H1 (cell line): Measurements from ENCODE around the gene SORCS3. TPM values are rescaled to one million over a fixed set of nuclear protein-coding genes. Genes with fewer than 3 reads are reported as not detected.

ENCODE experiments used
- CTCF ChIA-PET: fragments of 300-600 bp; sonication (Branson Sonifier 250); formaldehyde crosslinking; loops from one replicate; lab custom pipeline; 2021; ENCODE audit not compliant: partially characterized antibody; lab: Charles Lee
- POLR2A ChIA-PET: fragments of 300-600 bp; sonication (Branson Sonifier 250); formaldehyde crosslinking; loops from one replicate; lab custom pipeline; 2021; ENCODE audit warnings: inconsistent platforms; ENCODE audit not compliant: partially characterized antibody; lab: Charles Lee
- DNase-seq, 2 experiments: peaks; one replicate each; pipeline versions ENCODE4 v3.0.0 to v3.0.0-alpha.2; 2010 to 2022; ENCODE audit warnings: low spot score in 2 of 2, low read depth in 1 of 2, mixed read lengths in 1 of 2
- FAIRE-seq: peaks from 2 replicates; lab custom pipeline; 2011; peaks lifted over from hg19 to GRCh38; lab: Jason Lieb, UNC
- H2AFZ ChIP-seq: 2 replicates; pipeline ENCODE4 v1.8.1; 2012; ENCODE audit warnings: low read length, inconsistent platforms
- H2AK5ac ChIP-seq: 2 replicates; pipeline ENCODE4 v1.6.1; 2013; ENCODE audit warnings: low read depth, low read length
- H2BK120ac ChIP-seq: replicated peaks from 2 replicates; pipeline ENCODE3; 2013; ENCODE audit warnings: low read depth, low read length, inconsistent platforms
- H2BK12ac ChIP-seq: 2 replicates; pipeline ENCODE4 v1.6.1; 2013; ENCODE audit warnings: low read depth, low read length
- H2BK15ac ChIP-seq: 2 replicates; pipeline ENCODE4 v1.6.1; 2013; ENCODE audit warnings: low read length
- H2BK20ac ChIP-seq: 2 replicates; pipeline ENCODE4 v1.6.1; 2013; ENCODE audit warnings: low read length
- H2BK5ac ChIP-seq: 2 replicates; pipeline ENCODE4 v1.6.1; 2013; ENCODE audit warnings: low read depth, low read length
- H3K14ac ChIP-seq: 2 replicates; pipeline ENCODE4 v1.6.1; 2013; ENCODE audit warnings: inconsistent platforms; ENCODE audit not compliant: insufficient read length
- H3K18ac ChIP-seq: 2 replicates; pipeline ENCODE4 v1.6.1; 2013; ENCODE audit warnings: low read length; ENCODE audit errors: extremely low read depth
- H3K23ac ChIP-seq: 2 replicates; pipeline ENCODE4 v1.6.1; 2013; ENCODE audit warnings: inconsistent platforms; ENCODE audit not compliant: insufficient read length
- H3K23me2 ChIP-seq: 2 replicates; pipeline ENCODE4 v1.6.1; 2013; ENCODE audit warnings: low read depth, low read length
- H3K27ac ChIP-seq: 2 replicates; pipeline ENCODE4 v1.6.1; 2011; ENCODE audit warnings: low read depth, low read length, inconsistent platforms
- H3K27me3 ChIP-seq, 4 experiments: replicated peaks in 1 of 4; 1 replicate in 1 of 4; 2 replicates in 3 of 4; pipeline versions ENCODE4 v1.6.1 to v1.8.1; 2011 to 2013; ENCODE audit warnings: low read length in 3 of 4, mild to moderate bottlenecking in 3 of 4, inconsistent platforms in 2 of 4, mixed read lengths in 2 of 4, moderate library complexity in 1 of 4; ENCODE audit not compliant: control insufficient read depth in 3 of 4, insufficient read depth in 3 of 4; ENCODE audit errors: extremely low read depth in 1 of 4
- H3K36me3 ChIP-seq, 4 experiments: 2 replicates each; pipeline versions ENCODE4 v1.6.1 to v1.8.1; 2011 to 2013; ENCODE audit warnings: mild to moderate bottlenecking in 4 of 4, low read length in 3 of 4, moderate library complexity in 2 of 4, control low read depth in 1 of 4, inconsistent platforms in 1 of 4; ENCODE audit not compliant: insufficient read depth in 4 of 4, control insufficient read depth in 2 of 4
- H3K4ac ChIP-seq: replicated peaks from 2 replicates; pipeline ENCODE3; 2013; ENCODE audit warnings: low read length, low read depth, mixed read lengths, inconsistent platforms; ENCODE audit not compliant: insufficient read length
- H3K4me1 ChIP-seq, 4 experiments: replicated peaks in 1 of 4; 1 replicate in 1 of 4; 2 replicates in 3 of 4; pipeline versions ENCODE4 v1.6.1 to v1.8.1; 2011 to 2013; ENCODE audit warnings: low read length in 3 of 4, inconsistent platforms in 2 of 4, mixed read lengths in 1 of 4; ENCODE audit not compliant: insufficient read depth in 4 of 4, control insufficient read depth in 3 of 4
- H3K4me2 ChIP-seq, 2 experiments: 2 replicates each; pipeline versions ENCODE4 v1.6.1 to v1.8.1; 2011 to 2013; ENCODE audit warnings: low read depth in 2 of 2, low read length in 2 of 2, control low read depth in 1 of 2, inconsistent platforms in 1 of 2, mild to moderate bottlenecking in 1 of 2; ENCODE audit not compliant: insufficient read depth in 1 of 2
- H3K4me3 ChIP-seq, 4 experiments: fragments of 200-600, 300-600 bp in 1 of 4; sonication (generic), shearing (Covaris generic), sonication (Bioruptor Twin) in 1 of 4; 2 replicates each; pipeline versions ENCODE4 v1.5.1 to v1.8.1; 2011 to 2016; ENCODE audit warnings: low read length in 4 of 4, low read depth in 3 of 4, control low read depth in 2 of 4, inconsistent platforms in 2 of 4, mild to moderate bottlenecking in 2 of 4, mixed read lengths in 1 of 4, moderate library complexity in 1 of 4; ENCODE audit not compliant: insufficient read depth in 2 of 4; ENCODE audit errors: extremely low read depth in 1 of 4
- H3K56ac ChIP-seq: replicated peaks from 2 replicates; pipeline ENCODE3; 2013; ENCODE audit warnings: low read depth, mild to moderate bottlenecking, mixed read lengths, low read length, inconsistent platforms; ENCODE audit not compliant: insufficient read length
- H3K79me1 ChIP-seq: 2 replicates; pipeline ENCODE4 v1.6.1; 2013; ENCODE audit warnings: low read depth, low read length, control low read depth
- H3K79me2 ChIP-seq, 2 experiments: 2 replicates each; pipeline versions ENCODE4 v1.6.1 to v1.8.1; 2012 to 2013; ENCODE audit warnings: low read length in 2 of 2, mild to moderate bottlenecking in 2 of 2, inconsistent platforms in 1 of 2; ENCODE audit not compliant: insufficient read depth in 2 of 2, control insufficient read depth in 1 of 2
- H3K9ac ChIP-seq, 4 experiments: replicated peaks in 1 of 4; 1 replicate in 1 of 4; 2 replicates in 3 of 4; pipeline versions ENCODE4 v1.6.1 to v1.8.1; 2011 to 2013; ENCODE audit warnings: low read depth in 3 of 4, low read length in 3 of 4, control low read depth in 2 of 4, mild to moderate bottlenecking in 2 of 4, moderate library complexity in 2 of 4, inconsistent platforms in 1 of 4; ENCODE audit errors: extremely low read depth in 1 of 4
- H3K9me3 ChIP-seq, 2 experiments: 2 replicates each; pipeline versions ENCODE4 v1.6.1 to v1.8.1; 2012 to 2013; ENCODE audit warnings: mild to moderate bottlenecking in 2 of 2, moderate library complexity in 2 of 2, control low read depth in 1 of 2, inconsistent platforms in 1 of 2, low read depth in 1 of 2, low read length in 1 of 2, mixed read lengths in 1 of 2; ENCODE audit not compliant: insufficient read depth in 2 of 2
- H4K20me1 ChIP-seq, 2 experiments: replicated peaks in 1 of 2; 2 replicates each; pipeline versions ENCODE3 to v1.8.1; 2011 to 2013; ENCODE audit warnings: inconsistent platforms in 2 of 2, low read length in 2 of 2, mild to moderate bottlenecking in 1 of 2; ENCODE audit not compliant: insufficient read depth in 2 of 2, control insufficient read depth in 1 of 2
- H4K5ac ChIP-seq: 2 replicates; pipeline ENCODE4 v1.6.1; 2013; ENCODE audit warnings: low read length, low read depth, mixed read lengths, inconsistent platforms; ENCODE audit not compliant: insufficient read length
- H4K8ac ChIP-seq: 2 replicates; pipeline ENCODE4 v1.8.0; 2013; ENCODE audit warnings: mild to moderate bottlenecking, moderate library complexity, low read length, inconsistent platforms; ENCODE audit not compliant: insufficient read depth; ENCODE audit errors: extremely low read depth
- H4K91ac ChIP-seq: replicated peaks from 2 replicates; pipeline ENCODE3; 2013; ENCODE audit warnings: low read length, mixed read lengths, inconsistent platforms; ENCODE audit not compliant: insufficient read length
- EP300 ChIP-seq, 2 experiments: IDR thresholded peaks; 1 replicate in 1 of 2; 2 replicates in 1 of 2; pipeline ENCODE4 v1.6.1; 2011 to 2012; ENCODE audit warnings: low read depth in 2 of 2, low read length in 2 of 2, mild to moderate bottlenecking in 2 of 2, borderline replicate concordance in 1 of 2, inconsistent platforms in 1 of 2, moderate library complexity in 1 of 2
- KDM1A ChIP-seq: fragments of 200-600, 300-600 bp; sonication (generic); IDR thresholded peaks from 2 replicates; pipeline ENCODE4 v1.7.1; 2016; ENCODE audit warnings: mild to moderate bottlenecking, low read length, borderline replicate concordance
- WGBS, 2 experiments: shearing (Covaris generic) in 1 of 2; methylation state at CpG; one replicate each; pipeline versions ENCODE4 v1.1.6 to v1.1.7; 2013 to 2015; ENCODE audit warnings: low lambda C conversion rate in 2 of 2, mixed read lengths in 2 of 2, inconsistent platforms in 1 of 2, low coverage in 1 of 2, missing lambda C conversion rate in 1 of 2; ENCODE audit not compliant: insufficient replicate concordance in 2 of 2, insufficient coverage in 1 of 2, insufficient read length in 1 of 2; ENCODE audit errors: extremely low coverage in 1 of 2, missing lambda C conversion rate in 1 of 2; 5-methylcytosine and 5-hydroxymethylcytosine counted together
- polyA plus RNA-seq, 7 experiments: library from polyadenylated mRNA; depleted of rRNA in 3 of 7; stranded (reverse) in 5 of 7; unstranded in 2 of 7; fragments of >200 nt in 5 of 7; fragments of 200-250 nt in 2 of 7; gene quantifications; 1 replicate in 5 of 7; 2 replicates in 1 of 7; 4 replicates in 1 of 7; pipeline versions ENCODE4 v1.2.1 to v1.2.3, GENCODE V29; 2011 to 2013; ENCODE audit warnings: missing spikeins in 2 of 7, mixed read lengths in 2 of 7
- total RNA-seq: library from RNA; stranded (reverse); fragmentation: NEBNext Ultra II Directional; extraction: Animal tissue kit (Norgen Biotek cat#: 25700); gene quantifications from 2 replicates; pipeline ENCODE4 v1.2.1, GENCODE V29; 2021

SORCS3 gene
- total and polyA plus RNA-seq, 2 of the 8 experiments (the other 6 are each of a cell fraction or from before 2014, with no cell fraction given), result 0.26 to 0.88 TPM

GRCh38 chr10:105247831-105248499, 606.9 kb downstream of the SORCS3 start:
- TF ChIP-seq KDM1A (no peak), EP300 (IDR thresholded peaks at IDR 0.05; ENCODE audit: borderline replicate concordance in 1 of 2, low read depth in 2 of 2, low read length in 2 of 2) (no peak)
- TF ChIP-seq, all 59 proteins: peak for 0
- H4K5ac ChIP-seq, result no peak overlapping the region
- no peak overlapping the region for H2BK12ac ChIP-seq
- H3K4ac ChIP-seq, result no peak overlapping the region
- 91% methylated on average over 5 of the region's 5 CpGs; no CpG with 5 or more reads in 1 of the 2 experiments for WGBS, 2 experiments
- no peak overlapping the region for H3K9ac ChIP-seq
- H2AFZ ChIP-seq, result no peak overlapping the region
- POLR2A ChIA-PET, result no interaction called here
- no peak overlapping the region for H3K4me2 ChIP-seq
- H3K36me3 ChIP-seq, result no peaks in the 10 kb centered on the region
- no peaks in the 10 kb centered on the region for H3K23me2 ChIP-seq
- H2BK5ac ChIP-seq, result no peak overlapping the region
- no peaks in the 10 kb centered on the region for H3K79me2 ChIP-seq
- CTCF ChIA-PET, result no interaction called here
- H4K20me1 ChIP-seq, result no peaks in the 10 kb centered on the region
- no peak overlapping the region for H3K23ac ChIP-seq
- no peaks in the 10 kb centered on the region for H3K9me3 ChIP-seq
- H3K27ac ChIP-seq, result no peak overlapping the region
- H2BK20ac ChIP-seq, result no peak overlapping the region
- no peak overlapping the region for H3K14ac ChIP-seq
- H2AK5ac ChIP-seq, result no peak overlapping the region
- no peak overlapping the region for H3K56ac ChIP-seq
- no peak overlapping the region for H4K8ac ChIP-seq
- H3K18ac ChIP-seq, result no peak overlapping the region
- H3K27me3 ChIP-seq, result no peaks in the 10 kb centered on the region
- no peak for DNase-seq
- H4K91ac ChIP-seq, result no peak overlapping the region
- no peak for FAIRE-seq
- H3K79me1 ChIP-seq, result no peaks in the 10 kb centered on the region
- no peak overlapping the region for H2BK15ac ChIP-seq
- H3K4me3 ChIP-seq, result no peak overlapping the region
- peaks cover 0 to 3% (median under 1%) of the 10 kb centered on the region in 4 experiments; a peak in 1 of 7 replicates for H3K4me1 ChIP-seq
- H2BK120ac ChIP-seq, result no peak overlapping the region
